ENCODE data around the gene TRAF6. TPM values are rescaled to one million over a fixed set of nuclear protein-coding genes. Genes with fewer than 3 reads are reported as not detected.

The TRAF6 gene
- total RNA-seq, 1 experiment from 2014 or later, result 9.3 TPM

DNA sequence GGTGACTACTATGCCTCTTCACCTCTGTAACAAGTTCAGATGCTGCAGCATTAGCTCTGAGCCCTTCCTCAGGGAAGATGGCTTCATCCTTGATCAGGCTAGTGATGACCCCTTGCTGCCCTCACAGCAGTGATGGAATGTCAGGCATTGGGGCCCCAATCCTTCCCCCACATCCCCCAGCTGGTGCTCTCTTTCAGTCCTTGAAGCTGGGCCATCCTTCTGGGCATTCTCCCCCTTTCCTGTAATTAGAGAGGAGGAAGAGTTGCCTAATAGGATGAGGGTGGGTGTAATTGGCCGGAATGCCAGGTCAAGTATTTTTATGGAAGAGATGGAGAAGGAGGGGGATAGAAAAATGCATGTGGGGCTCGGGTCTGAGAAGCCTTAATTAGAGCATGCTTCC lies 62.6 kb downstream of the TRAF6 start:
- ATAC-seq (no peak), DNase-seq (ENCODE audit: low read depth, low spot score) (no peak)
- H3K9ac ChIP-seq (ENCODE audit: low read length), result no peak overlapping the region
- H2AFZ ChIP-seq (ENCODE audit: low read depth, low read length, poor library complexity, severe bottlenecking), result no peak overlapping the region
- POLR2A ChIA-PET, result no interaction called here
- peaks cover 2 to 10% of the 10 kb centered on the region in 2 experiments; a peak in 1 of 4 replicates for H3K4me1 ChIP-seq (ENCODE audit: control insufficient read depth in 1 of 2, insufficient read depth in 2 of 2, low read length in 2 of 2)
- no TSS peak for BruUV-seq (replicated peaks)
- no peaks in the 10 kb centered on the region for H3K79me2 ChIP-seq (ENCODE audit: insufficient read depth, low read length)
- TF ChIP-seq RAD21 (IDR thresholded peaks at IDR 0.05; ENCODE audit: low read depth), result no peak
- no peak for TF ChIP-seq MAX (IDR thresholded peaks at IDR 0.05)
- no peak for TF ChIP-seq FOSL1 (IDR thresholded peaks at IDR 0.05; ENCODE audit: low read depth)
- no peak for TF ChIP-seq YY1 (IDR thresholded peaks at IDR 0.05; ENCODE audit: extremely low read depth, insufficient replicate concordance, low read depth, low read length)
- no peak for TF ChIP-seq CEBPB (IDR thresholded peaks at IDR 0.05; ENCODE audit: low read depth)
- TF ChIP-seq CTCF (IDR thresholded peaks at IDR 0.05 in 2 of 3, conservative IDR thresholded peaks at IDR 0.05 in 1 of 3; ENCODE audit: borderline replicate concordance in 1 of 3, insufficient read depth in 1 of 3, low read depth in 2 of 3, low read length in 2 of 3), result no peak
- TF ChIP-seq ZFX (IDR thresholded peaks at IDR 0.05), result no peak
- no peak for TF ChIP-seq ELF1 (IDR thresholded peaks at IDR 0.05; ENCODE audit: borderline replicate concordance, low read depth)
- TF ChIP-seq POLR2A (IDR thresholded peaks at IDR 0.05; ENCODE audit: borderline replicate concordance, extremely low read depth, insufficient read depth, insufficient read length), result no peak
- no peak for TF ChIP-seq TCF7L2 (IDR thresholded peaks at IDR 0.05; ENCODE audit: borderline replicate concordance, extremely low read depth, insufficient read depth, insufficient read length)
- TF ChIP-seq SP1 (IDR thresholded peaks at IDR 0.05; ENCODE audit: low read depth), result no peak
- TF ChIP-seq JUND (IDR thresholded peaks at IDR 0.05), result no peak
- no peak overlapping the region for H3K27ac ChIP-seq (ENCODE audit: low read depth, low read length)
- H3K9me2 ChIP-seq (ENCODE audit: insufficient read depth), result no peaks in the 10 kb centered on the region
- intact Hi-C loops (cut with micrococcal nuclease), result no loop called here
- RAD21 ChIA-PET (ENCODE audit: low non-redundant PET in 1 of 2, low total read pairs in 2 of 2, uncharacterized antibody in 2 of 2, unreplicated experiment in 2 of 2), result no interaction called here
- no peak overlapping the region for H3K4me2 ChIP-seq (ENCODE audit: low read length)
- no peak overlapping the region for H3K4me3 ChIP-seq (replicated peaks in 1 of 2; ENCODE audit: low read depth in 1 of 2, low read length in 2 of 2)
- H4K20me1 ChIP-seq (ENCODE audit: insufficient read depth), result no peaks in the 10 kb centered on the region
- H3K27me3 ChIP-seq (ENCODE audit: insufficient read depth, low read length), result peaks cover 8% of the 10 kb centered on the region; the same call in 1 of the 2 replicates
- H3K9me3 ChIP-seq (ENCODE audit: control insufficient read depth in 1 of 2, insufficient read depth in 1 of 2, low read depth in 1 of 2, low read length in 2 of 2), result no peaks in the 10 kb centered on the region
- CTCF ChIA-PET, result no interaction called here
- H3K36me3 ChIP-seq (ENCODE audit: control insufficient read depth in 1 of 2, insufficient read depth in 2 of 2, low read length in 2 of 2), result no peaks in the 10 kb centered on the region

Data from HCT116 (cell line).